ENCODE data around the gene ATP11A. TPM values are rescaled to one million over a fixed set of nuclear protein-coding genes. Genes with fewer than 3 reads are reported as not detected.

The ATP11A gene
- total RNA-seq, 1 experiment from 2014 or later, result 8.8 TPM

- DNase-seq (ENCODE audit: low spot score), result no peak
These were observed 128.3 kb downstream of the ATP11A start for GRCh38 chr13:112818040-112818697.

GRCh38 chr13:112818698-112819045 lies 128.8 kb downstream of the ATP11A start:
- no peak for DNase-seq (ENCODE audit: low spot score)

DNA sequence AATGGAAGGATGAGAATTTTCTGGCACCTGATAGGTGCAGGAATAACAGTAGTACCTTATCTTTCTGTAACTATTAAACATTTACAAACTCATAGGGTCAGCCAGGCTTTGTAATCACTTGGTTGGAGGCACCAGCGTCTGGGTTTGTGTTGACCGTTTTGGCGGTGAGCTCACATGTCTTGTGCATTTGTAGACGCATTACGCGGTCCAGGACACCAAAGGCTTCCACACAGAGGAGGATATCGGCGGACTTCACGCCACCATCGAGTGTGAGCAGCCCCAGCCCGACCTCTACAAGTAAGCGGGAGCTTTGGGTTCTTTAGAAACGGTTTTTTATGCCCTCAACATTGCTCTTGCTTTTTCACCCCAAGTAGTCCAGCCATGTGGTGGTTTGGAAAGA lies 129.3 kb downstream of the ATP11A start:
- DNase-seq (ENCODE audit: low spot score), result no peak

GRCh38 chr13:112819816-112820215 lies 130.0 kb downstream of the ATP11A start:
- no peak for DNase-seq (ENCODE audit: low spot score)

GRCh38 chr13:112820318-112820717 lies 130.5 kb downstream of the ATP11A start:
- no peak for DNase-seq (ENCODE audit: low spot score)

DNA sequence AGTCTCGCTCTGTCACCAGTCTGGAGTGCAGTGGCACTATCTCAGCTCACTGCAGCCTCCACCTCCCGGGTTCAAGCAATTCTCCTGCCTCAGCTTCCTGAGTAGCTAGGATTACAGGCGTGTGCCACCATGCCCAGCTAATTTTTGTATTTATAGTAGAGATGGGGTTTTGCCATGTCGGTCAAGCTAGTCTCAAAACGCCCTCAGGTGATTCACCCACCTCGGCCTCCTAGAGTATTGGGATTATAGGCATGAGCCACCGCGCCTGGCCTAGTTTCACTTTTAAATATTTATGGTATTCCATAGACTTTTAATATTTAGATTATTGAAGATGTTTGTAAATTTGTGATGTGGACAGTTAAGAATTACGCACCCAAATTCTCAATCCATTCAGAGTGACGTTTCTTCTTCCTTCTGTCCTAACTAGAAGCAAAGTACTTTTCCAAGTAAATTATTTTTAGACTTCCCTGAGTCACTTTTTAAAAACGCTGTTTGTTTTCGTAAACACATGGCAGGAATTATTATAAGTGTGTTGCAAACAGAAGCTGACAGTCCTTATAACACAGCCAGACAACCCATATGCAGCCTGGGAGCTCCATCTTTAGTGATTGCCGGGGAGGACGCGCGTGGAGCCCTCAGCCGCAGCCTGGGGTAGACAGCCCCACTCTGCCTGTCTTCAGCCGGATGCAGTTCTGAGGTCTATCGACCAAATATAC lies 131.7 kb downstream of the ATP11A start:
- no peak for DNase-seq (ENCODE audit: low spot score)

DNA sequence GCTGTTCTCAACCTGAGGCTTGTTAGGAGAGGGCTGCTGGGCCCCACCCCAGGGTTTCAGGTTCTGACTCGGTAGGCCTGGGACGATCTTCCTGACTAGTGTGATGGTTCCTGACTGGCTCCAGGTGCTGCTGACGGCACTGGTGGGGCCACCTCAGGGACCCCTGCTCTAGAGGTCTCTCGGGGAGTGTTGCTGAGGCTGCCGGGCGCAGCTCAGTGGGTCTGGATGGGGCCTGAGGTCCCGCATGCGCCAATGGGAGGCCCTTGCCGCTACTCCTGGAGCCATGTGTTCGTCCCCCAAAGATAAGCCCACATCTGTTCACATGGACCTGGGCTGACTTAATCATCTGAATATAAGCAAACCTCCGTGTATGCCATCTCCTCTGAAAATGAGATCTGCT lies 133.0 kb downstream of the ATP11A start:
- no peak for DNase-seq (ENCODE audit: low spot score)

DNA sequence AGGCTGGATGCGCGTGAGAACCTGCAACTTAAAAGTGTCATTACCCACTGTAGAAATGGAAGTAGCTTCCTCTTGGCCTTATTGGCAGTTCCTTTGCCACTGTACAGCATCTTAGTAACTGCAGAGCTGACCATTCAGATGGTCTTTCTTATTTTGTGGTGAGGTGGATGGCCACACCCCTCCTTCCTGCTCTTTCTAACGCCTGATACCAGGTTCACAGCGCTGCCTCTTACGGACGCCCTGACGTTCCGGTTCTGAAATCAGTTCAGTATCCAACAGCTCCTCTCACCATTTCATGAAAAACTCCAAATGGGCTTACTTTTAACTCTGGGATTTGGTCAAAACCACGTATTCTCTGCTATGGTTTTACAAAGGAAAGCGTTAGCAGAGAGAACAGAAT lies 134.6 kb downstream of the ATP11A start:
- DNase-seq (ENCODE audit: low spot score), result no peak

- no peak for DNase-seq (ENCODE audit: low spot score)
These were observed 135.2 kb downstream of the ATP11A start for GRCh38 chr13:112825071-112825470.

GRCh38 chr13:112825875-112826274 lies 136.0 kb downstream of the ATP11A start:
- DNase-seq (ENCODE audit: low spot score), result no peak

DNA sequence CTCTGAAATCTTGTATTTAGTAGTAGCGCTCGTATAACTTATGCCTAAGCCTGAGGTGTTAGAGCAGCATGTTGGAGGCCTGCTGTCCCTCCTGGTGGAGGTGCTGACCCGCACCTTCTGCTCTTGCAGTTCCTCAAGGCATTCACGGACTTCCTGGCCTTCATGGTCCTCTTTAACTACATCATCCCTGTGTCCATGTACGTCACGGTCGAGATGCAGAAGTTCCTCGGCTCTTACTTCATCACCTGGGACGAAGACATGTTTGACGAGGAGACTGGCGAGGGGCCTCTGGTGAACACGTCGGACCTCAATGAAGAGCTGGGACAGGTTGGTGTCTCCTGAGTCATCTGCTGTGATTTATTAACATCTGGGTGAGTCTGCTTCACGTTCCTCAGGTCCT lies 136.7 kb downstream of the ATP11A start:
- DNase-seq (ENCODE audit: low spot score), result no peak

GRCh38 chr13:112828082-112828699 lies 138.4 kb downstream of the ATP11A start:
- no peak for DNase-seq (ENCODE audit: low spot score)

DNA sequence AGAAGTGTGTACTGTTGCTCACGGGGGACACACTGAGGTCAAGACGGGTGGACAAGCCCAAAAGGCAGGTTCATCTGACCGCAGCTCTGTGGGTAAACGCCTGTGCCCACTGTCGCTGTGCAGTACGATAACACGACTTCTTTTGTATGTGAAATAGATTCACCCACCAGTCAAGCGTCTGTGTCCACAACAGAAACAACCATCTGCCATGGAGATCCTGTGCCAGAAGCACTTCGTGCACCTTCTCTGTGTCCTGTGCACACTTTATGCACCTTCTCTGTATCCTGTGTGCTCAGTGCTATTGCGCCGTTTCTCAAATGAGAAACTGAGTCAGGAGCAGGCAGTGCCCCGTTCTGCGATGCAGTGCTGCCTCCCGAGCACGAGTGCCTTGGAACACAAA lies 138.9 kb downstream of the ATP11A start:
- DNase-seq (ENCODE audit: low spot score), result no peak

GRCh38 chr13:112831196-112831595 lies 141.4 kb downstream of the ATP11A start:
- DNase-seq (ENCODE audit: low spot score), result no peak

DNA sequence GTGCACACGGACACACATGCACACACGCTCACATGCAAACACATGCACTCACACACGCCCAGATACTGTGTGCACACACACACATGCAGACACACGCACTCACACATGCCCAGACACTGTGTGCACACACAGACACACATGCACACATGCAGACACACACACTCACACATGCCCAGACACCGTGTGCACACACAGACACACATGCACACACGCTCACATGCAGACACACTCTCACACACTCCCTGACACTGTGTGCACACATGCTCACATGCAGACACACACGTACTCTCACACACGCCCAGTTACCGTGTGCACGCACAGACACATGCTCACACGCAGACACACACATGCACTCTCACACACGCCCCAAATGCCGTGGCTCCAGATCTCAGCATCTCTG lies 142.0 kb downstream of the ATP11A start:
- DNase-seq (ENCODE audit: low spot score), result no peak

DNA sequence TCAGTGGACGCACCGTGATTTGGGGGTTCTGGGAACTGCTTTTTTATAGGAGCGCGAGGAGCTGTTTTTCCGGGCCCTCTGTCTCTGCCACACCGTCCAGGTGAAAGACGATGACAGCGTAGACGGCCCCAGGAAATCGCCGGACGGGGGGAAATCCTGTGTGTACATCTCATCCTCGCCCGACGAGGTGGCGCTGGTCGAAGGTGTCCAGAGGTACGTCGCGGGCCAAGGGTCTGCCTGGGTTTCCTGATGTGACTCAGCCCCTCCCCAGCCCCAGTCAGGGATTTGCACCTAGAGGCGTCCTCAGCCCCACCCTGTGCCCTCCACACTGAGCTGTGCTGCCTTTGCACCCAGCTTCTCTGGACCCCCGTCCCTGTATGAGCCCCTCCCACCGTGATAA lies 143.0 kb downstream of the ATP11A start:
- no peak for DNase-seq (ENCODE audit: low spot score)

- DNase-seq (ENCODE audit: low spot score), result no peak
These were observed 143.9 kb downstream of the ATP11A start for GRCh38 chr13:112833551-112834257.

DNA sequence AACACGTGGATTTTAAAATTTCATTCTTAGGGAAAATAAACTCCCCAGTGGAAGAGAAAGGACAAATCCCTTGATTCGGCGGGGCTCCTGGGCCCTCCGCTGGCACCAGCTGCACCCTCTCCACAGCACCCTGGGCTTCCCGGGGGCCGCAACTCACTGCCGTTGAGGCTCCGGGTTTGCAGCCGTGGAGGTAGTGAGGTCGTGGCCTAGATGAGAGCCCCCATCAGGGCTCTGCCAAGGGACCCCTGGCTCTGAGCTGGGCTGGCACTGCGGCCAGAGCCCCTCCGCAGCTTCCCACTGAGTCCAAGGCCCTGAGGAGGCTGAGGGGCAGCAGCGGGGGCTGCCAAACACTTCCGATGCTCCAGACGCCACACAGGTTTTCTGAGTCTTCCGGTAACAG lies 145.5 kb downstream of the ATP11A start:
- DNase-seq (ENCODE audit: low spot score), result no peak

DNA sequence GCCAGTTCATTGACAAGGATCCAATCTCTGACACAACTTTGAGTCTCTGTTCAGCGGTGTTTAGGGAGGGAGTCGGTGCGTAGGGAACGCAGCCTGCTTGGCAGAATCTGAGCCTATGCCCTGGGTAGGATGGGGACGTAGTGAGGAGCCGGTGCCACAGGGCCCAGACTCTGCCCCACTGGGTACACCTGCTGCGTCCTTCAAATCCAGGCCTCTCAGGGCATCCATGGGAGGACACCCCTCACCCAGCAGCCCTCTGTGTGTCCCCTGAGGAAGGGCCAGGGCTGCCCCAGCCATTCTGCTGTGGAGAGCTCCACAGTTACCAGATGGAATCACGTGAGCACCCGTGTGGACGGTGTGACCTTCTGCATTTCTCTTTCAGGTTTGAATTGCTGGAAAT lies 146.0 kb downstream of the ATP11A start:
- DNase-seq (ENCODE audit: low spot score), result no peak

DNA sequence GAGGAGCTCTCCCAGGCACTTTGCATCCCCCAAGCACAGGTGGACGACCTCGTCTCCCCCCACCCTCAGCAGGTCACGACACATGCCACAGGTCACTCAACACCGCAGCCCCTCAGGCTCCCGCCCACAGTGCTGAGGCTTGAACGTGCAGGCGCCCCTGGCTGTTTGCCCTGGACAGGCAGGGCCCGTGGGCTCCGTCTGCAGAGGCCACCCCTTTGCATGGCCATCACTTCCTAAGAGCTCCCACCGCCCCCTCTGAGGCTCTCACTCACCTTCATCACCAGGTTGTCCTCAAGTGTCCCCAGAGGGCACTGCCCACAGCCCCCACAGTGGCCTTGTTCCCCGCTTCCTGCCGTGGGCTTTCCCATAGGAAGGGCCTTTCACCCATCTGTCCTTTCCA lies 147.1 kb downstream of the ATP11A start:
- no peak for DNase-seq (ENCODE audit: low spot score)

GRCh38 chr13:112837371-112838037 lies 147.7 kb downstream of the ATP11A start:
- peak; percentile 34 for DNase-seq (ENCODE audit: low spot score)

Measured in A172 (cell line).